Ammon's horn (tissue), 1 donor: ENCODE data around the gene NIN.
"Not testable (repeated sequence)": the region's sequence is repeated elsewhere in the genome, so short reads cannot be mapped to it uniquely, and the experiment has no call there.

Experiments
- DNase-seq: peaks from one replicate; pipeline ENCODE4 v3.0.0-alpha.2; 2016; ENCODE audit warnings: low spot score

The NIN gene

GRCh38 chr14:50719911-50720759, 110.8 kb downstream of the NIN start:
- DNase-seq = no peak

DNA sequence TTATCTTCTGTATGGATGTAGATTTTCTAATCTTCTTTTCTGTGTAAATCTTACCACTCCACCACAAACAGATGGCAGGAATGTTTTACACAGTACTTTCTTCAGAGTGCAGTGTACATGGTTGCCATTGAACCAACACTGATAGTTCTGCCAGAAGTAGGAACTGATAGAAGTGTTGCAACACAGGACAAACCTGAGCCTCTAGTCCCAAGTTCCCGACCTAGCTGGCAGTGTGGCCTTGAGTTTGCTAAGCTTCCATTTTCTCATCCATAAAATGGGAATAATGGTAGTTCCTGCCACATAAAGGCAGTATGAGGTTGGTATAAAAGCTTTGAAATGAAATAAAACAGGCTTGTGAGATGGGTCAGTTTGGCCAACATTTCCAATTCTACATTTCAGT, 112.0 kb downstream of the NIN start:
- DNase-seq = no peak

- DNase-seq = no peak
These were observed 113.2 kb downstream of the NIN start for GRCh38 chr14:50717811-50718210.

DNA sequence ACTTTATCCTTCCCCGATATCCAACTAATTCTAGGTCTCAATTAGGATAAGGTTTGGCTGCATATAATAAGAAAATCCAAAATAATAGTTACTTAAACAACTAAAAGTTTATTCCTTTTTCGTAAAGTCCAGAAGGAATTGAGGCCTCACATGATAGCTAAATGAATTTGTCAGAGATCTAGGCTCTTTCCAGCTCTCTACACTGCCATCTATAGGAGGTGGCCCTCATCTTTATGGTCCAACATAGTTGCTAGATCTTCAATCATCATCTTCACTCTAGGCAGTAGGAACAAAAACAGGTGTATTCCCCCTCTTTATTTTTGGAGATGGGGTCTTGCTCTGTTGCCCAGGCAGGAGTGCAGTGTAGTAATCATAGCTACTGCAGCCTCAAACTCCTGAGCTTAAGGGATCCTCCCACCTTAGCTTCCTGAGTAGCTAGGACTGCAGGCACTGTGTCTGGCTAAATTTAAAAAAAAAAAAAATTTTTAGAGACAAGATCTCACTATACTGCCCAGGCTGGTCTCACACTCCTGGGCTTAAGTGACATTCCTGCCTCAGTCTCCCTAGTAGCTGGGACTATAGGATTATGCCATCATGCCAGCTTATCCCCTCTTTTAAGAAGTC, 116.4 kb downstream of the NIN start:
- DNase-seq = peak; percentile 52

DNA sequence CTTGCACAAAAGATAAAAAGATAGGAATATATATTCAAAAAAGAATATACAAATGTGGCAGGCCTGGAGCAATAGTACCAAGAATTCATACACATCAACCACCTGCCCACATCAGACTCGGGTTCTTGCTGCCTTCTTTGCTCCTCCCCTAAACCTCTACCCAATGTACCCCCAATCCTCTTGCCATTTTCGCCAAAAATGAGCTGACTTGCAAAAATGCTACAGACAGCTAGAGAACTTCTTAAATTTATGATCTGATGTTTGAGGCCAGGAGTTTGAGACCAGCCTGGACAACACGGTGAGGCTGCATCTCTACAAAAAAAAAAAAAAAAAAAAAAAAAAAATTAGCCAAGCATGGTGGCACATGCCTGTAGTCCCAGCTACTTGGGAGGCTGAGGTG, 119.9 kb downstream of the NIN start:
- DNase-seq = no peak

- no peak for DNase-seq
These were observed 125.9 kb downstream of the NIN start for GRCh38 chr14:50705026-50705593.

DNA sequence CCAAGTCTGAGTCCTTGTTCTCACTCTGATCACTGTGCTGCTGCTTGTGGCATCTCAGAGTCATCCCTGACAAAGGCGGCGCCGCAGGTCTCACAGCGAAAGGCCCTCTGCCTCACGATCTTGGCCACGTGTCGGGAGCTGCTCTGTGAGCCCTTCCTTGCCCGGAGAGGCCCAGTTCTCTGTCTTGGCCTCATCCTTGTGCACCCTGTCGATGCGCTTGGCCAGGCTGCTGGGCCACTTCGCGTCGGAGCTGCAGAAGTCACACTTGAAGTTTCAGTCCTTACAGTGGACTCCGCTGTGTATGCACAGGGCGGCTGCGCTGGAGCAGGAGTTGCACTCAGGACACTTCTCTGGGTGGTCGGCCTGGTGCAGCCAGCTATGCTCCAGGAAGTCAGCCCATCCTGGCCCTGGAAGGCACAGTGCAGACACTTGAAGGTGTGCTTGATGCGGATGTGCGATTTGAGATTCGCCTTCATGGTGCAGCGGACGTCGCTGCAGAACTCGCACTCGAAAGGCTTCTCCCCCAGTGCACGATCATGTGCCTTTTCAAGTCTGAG, 126.4 kb downstream of the NIN start:
- DNase-seq = no peak

GRCh38 chr14:50697659-50698290, 133.2 kb downstream of the NIN start:
- DNase-seq = no peak

DNA sequence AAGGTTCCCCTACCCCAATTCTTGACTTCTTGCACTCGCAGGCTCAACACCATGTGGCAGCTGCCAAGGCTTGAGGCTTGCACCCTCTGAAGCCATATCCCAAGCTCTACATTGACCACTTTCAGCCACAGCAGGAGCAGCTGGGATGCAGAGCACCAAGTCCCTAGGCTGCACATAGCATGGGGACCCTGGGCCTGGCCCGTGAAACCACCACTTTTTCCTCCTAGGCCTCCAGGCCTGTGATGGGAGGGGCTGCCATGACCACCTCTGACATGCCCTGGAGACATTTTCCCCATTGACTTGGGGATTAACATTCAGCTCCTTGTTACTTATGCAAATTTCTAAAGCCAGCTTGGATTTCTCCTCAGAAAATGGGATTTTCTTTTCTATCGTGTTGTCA, 136.7 kb downstream of the NIN start:
- not testable (repeated sequence) for DNase-seq

GRCh38 chr14:50688875-50689274, 142.1 kb downstream of the NIN start:
- DNase-seq = no peak

DNA sequence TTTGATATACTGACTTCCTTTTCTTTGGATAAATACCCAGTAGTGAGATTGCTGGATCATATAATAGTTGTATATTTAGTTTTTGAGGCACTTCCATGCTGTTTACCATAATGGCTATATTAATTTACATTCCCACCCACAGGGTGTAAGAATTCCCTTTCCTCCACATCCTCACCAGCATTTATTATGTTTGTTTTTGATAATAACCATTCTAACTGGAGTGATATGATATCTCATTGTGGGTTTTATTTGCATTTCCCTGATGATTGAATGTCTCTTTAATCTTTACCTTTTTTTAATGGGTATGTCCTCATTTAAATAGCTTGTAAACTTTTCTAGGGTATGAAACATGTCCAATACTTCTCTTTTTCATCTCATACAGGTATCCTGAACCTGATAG, 151.3 kb downstream of the NIN start:
- no peak for DNase-seq

GRCh38 chr14:50678163-50678562, 152.8 kb downstream of the NIN start:
- no peak for DNase-seq

- peak; percentile 16 for DNase-seq
These were observed 153.4 kb downstream of the NIN start for GRCh38 chr14:50677527-50678063.

- no peak for DNase-seq
These were observed 154.0 kb downstream of the NIN start for GRCh38 chr14:50676814-50677516.

GRCh38 chr14:50675597-50675996, 155.4 kb downstream of the NIN start:
- DNase-seq = no peak

- DNase-seq = no peak
These were observed 160.1 kb downstream of the NIN start for GRCh38 chr14:50670866-50671256.

DNA sequence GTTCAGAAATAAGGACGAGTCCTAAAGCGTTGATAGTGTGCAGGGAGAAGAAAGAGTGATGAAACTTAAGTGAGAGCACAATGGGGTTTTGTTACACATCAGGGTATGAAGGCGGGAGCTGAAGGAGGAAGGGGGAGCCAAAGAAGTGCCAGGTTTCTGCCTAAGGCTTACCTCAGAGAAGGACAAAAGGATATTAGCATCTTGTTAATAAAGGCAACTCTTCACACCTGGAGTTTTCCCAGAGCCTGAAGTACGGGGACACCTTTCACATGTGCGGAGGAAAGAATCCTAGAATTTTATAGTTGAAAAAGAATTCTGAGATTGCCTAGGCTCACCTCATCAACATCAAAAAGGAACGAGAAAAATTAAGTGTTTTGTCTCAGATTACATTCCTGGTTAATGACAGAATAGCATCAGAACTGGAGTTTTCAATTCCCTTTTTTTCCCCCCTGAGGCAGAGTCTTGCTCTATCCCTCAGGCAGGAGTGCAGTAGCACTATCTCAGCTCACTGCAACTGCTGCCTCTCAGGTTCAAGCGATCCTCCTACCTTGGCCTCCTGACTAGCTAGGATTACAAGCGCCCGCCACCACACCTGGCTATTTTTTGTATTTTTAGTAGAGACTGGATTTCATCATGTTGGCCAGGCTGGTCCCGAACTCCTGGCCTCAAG, 160.6 kb downstream of the NIN start:
- no peak for DNase-seq
